Breast epithelium (tissue), 3 donors: ENCODE measurements around the gene MRAP.

Experiments
- CTCF ChIP-seq, 3 donors: fragments of 450-650 bp; IDR thresholded peaks; one replicate each; pipeline ENCODE4 v1.5.1; 2016 to 2017; ENCODE audit warnings: antibody characterized with exemption in 3 of 3, mild to moderate bottlenecking in 3 of 3, moderate library complexity in 3 of 3
- POLR2A ChIP-seq: fragments of 450-650 bp; IDR thresholded peaks from one replicate; pipeline ENCODE4 v1.6.1; 2016; ENCODE audit warnings: antibody characterized with exemption, mild to moderate bottlenecking, moderate library complexity

GRCh38 chr21:32321480-32321879, 22.8 kb downstream of the MRAP start:
- TF ChIP-seq CTCF (IDR thresholded peaks at IDR 0.05) (no peak), POLR2A (no peak)
